ENCODE results near the gene PTGES3.

GRCh38 chr12:56721721-56722120 lies 33.6 kb upstream of the PTGES3 start:
- TF ChIP-seq CTCF (IDR thresholded peaks at IDR 0.05; ENCODE audit: poor library complexity) (no peak), EZH2 (IDR thresholded peaks at IDR 0.05; ENCODE audit: borderline replicate concordance) (no peak)
